Esophagus muscularis mucosa (tissue), 3 donors: ENCODE results near the gene SEMA5B.

ENCODE experiments used
- POLR2A ChIP-seq: fragments of 450-650 bp; IDR thresholded peaks from one replicate; pipeline ENCODE4 v1.6.1; 2017; ENCODE audit warnings: antibody characterized with exemption, moderate library complexity, mild to moderate bottlenecking, low read depth
- TF ChIP-seq, protein P1 (sequence below), 3 experiments: fragments of 200-600 bp in 2 of 3; fragments of 450-650 bp in 1 of 3; sonication (generic) in 2 of 3; IDR thresholded peaks; one replicate each; pipeline ENCODE4 v1.5.1; 2017 to 2019; ENCODE audit warnings: antibody characterized with exemption in 3 of 3, mild to moderate bottlenecking in 2 of 3, moderate library complexity in 1 of 3

DNA sequence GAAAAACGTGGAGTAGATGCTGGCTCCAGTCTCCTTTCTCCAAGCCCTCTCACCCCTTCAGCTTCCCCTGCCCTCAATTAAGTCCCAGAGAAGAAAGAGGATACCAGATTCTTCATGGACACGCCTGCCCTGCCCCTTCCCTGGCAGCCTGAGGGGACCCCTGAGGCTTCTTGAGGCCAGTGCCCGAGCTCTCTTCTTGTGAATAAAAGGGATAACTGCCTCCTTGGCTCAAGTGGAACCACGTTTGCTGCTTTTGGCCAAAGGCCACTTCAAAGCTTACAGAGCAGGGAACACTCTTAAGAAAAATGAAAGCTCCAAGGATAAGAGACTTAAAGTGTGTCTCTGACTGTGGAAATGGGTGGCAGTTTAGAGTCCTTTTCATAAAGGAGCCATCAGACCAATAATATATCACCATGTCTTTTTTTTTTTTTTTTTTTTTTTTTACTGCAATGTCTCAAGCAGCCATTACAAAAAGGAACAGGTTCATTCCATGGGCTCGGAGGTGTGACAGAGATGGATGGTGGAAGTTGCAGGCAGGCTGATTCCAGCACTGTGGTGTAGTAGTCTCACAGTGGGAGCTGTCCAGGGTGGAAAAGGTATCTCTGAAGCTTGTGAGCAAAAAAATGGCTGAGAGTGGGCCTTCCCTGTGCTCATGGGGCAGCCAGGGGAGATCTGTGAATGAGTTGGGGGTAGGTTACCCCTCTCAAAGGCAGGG, 108.8 kb downstream of the SEMA5B start:
- TF ChIP-seq, protein P1, sequence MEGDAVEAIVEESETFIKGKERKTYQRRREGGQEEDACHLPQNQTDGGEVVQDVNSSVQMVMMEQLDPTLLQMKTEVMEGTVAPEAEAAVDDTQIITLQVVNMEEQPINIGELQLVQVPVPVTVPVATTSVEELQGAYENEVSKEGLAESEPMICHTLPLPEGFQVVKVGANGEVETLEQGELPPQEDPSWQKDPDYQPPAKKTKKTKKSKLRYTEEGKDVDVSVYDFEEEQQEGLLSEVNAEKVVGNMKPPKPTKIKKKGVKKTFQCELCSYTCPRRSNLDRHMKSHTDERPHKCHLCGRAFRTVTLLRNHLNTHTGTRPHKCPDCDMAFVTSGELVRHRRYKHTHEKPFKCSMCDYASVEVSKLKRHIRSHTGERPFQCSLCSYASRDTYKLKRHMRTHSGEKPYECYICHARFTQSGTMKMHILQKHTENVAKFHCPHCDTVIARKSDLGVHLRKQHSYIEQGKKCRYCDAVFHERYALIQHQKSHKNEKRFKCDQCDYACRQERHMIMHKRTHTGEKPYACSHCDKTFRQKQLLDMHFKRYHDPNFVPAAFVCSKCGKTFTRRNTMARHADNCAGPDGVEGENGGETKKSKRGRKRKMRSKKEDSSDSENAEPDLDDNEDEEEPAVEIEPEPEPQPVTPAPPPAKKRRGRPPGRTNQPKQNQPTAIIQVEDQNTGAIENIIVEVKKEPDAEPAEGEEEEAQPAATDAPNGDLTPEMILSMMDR (IDR thresholded peaks at IDR 0.05) = no peak
- no peak for TF ChIP-seq POLR2A
